Prostate gland (tissue), 2 donors: ENCODE results near the gene PDE1C. TPM values are rescaled to one million over a fixed set of nuclear protein-coding genes. Genes with fewer than 3 reads are reported as not detected.
"Not testable (repeated sequence)": the region's sequence is repeated elsewhere in the genome, so short reads cannot be mapped to it uniquely, and the experiment has no call there.

Experiments
- DNase-seq: peaks from one replicate; pipeline ENCODE4 v3.0.0-alpha.2; 2019; ENCODE audit warnings: low spot score
- H3K27ac ChIP-seq, 2 donors: fragments of 200-600 bp; sonication (generic); 2 replicates each; pipeline ENCODE4 v1.5.1; 2017 to 2019
- H3K27me3 ChIP-seq: fragments of 200-600 bp; sonication (generic); replicated peaks from 2 replicates; pipeline ENCODE4 v1.5.1; 2019; ENCODE audit not compliant: insufficient read depth
- H3K36me3 ChIP-seq, 2 donors: fragments of 200-600 bp; sonication (generic); 1 replicate in 1 of 2; 2 replicates in 1 of 2; pipeline versions ENCODE4 v1.5.1 to v1.8.1; 2017 to 2019
- H3K4me1 ChIP-seq: fragments of 200-600 bp; sonication (generic); replicated peaks from 2 replicates; pipeline ENCODE4 v1.5.1; 2019
- H3K4me3 ChIP-seq, 2 donors: fragments of 200-600 bp; sonication (generic); 2 replicates each; pipeline ENCODE4 v1.5.1; 2017 to 2019
- H3K9me3 ChIP-seq: fragments of 200-600 bp; sonication (generic); 2 replicates; pipeline ENCODE4 v1.5.1; 2017
- POLR2A ChIP-seq: fragments of 450-650 bp; IDR thresholded peaks from one replicate; pipeline ENCODE4 v1.6.1; 2016; ENCODE audit warnings: antibody characterized with exemption, mild to moderate bottlenecking
- POLR2AphosphoS5 ChIP-seq: sonication (generic); formaldehyde crosslinking; IDR thresholded peaks from one replicate; pipeline ENCODE4 v1.6.1; 2017; ENCODE audit warnings: antibody characterized with exemption
- WGBS: methylation state at CpG from one replicate; pipeline ENCODE4 v1.1.5; 2018; 5-methylcytosine and 5-hydroxymethylcytosine counted together
- intact Hi-C: fragments of 100-400 bp; cut with DNase I; formaldehyde crosslinking; loops from one replicate; pipeline ENCODE4 v1.14.2; 2022
- total RNA-seq, 2 donors: library from RNA; depleted of rRNA; stranded (reverse); fragments of >200 nt; gene quantifications; one replicate each; pipeline ENCODE4 v1.1.0, GENCODE V29; 2016
- TF ChIP-seq, protein P1 (sequence below), 4 experiments: fragments of 200-600 bp in 2 of 4; fragments of 450-650 bp in 2 of 4; sonication (generic) in 2 of 4; IDR thresholded peaks; 1 replicate in 3 of 4; 2 replicates in 1 of 4; pipeline ENCODE4 v1.5.1; 2016 to 2019; ENCODE audit warnings: antibody characterized with exemption in 4 of 4, mild to moderate bottlenecking in 2 of 4, moderate library complexity in 2 of 4

Gene PDE1C
- total RNA-seq, 2 donors from 2014 or later: 2.4 to 4.2 TPM

DNA sequence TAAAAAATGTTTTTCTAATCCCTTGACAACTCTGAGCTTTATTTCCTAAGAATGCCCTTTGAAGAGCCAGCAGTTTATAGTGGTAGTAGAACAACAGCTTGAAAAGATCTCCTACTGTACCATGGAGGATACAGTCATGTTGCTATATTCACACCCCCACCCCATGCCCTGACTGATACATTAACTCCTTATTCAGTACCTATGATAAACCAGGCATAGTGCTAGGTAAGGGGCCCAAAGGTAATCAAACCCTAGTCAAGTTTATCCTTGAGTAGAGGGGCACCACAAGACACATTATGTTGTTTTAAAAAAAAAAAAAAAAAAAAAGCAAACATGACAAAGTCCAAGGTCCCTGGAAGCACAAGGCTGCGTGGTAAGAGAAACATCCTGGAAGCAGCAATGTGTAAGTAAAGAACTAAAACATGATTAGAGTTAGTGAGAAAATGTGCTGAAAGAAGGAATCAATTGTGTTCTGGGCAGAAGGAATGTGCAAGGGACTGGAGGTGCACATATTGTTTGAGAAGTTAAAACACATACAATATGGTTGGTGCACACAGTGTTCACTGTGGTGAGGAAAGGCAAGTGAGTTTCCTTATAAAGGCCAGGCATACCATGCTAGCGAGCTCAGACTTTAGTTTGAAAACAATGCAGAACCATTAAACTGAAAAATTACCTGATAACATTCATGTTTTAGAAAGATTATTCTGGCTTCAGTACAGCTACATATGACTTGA lies 51.2 kb downstream of the PDE1C start:
- Histone ChIP-seq H3K27me3 (no peaks in the 10 kb centered on the region), H3K4me3 (no peak overlapping the region), H3K36me3 (no peaks in the 10 kb centered on the region), H3K4me1 (no peaks in the 10 kb centered on the region), H3K9me3 (no peaks in the 10 kb centered on the region), H3K27ac (no peak overlapping the region)
- 91% methylated on average over 2 of the region's 2 CpGs for WGBS
- no peak for DNase-seq
- intact Hi-C loops: no loop called here
- no peak for TF ChIP-seq POLR2A
- TF ChIP-seq POLR2AphosphoS5: no peak
- TF ChIP-seq, protein P1, sequence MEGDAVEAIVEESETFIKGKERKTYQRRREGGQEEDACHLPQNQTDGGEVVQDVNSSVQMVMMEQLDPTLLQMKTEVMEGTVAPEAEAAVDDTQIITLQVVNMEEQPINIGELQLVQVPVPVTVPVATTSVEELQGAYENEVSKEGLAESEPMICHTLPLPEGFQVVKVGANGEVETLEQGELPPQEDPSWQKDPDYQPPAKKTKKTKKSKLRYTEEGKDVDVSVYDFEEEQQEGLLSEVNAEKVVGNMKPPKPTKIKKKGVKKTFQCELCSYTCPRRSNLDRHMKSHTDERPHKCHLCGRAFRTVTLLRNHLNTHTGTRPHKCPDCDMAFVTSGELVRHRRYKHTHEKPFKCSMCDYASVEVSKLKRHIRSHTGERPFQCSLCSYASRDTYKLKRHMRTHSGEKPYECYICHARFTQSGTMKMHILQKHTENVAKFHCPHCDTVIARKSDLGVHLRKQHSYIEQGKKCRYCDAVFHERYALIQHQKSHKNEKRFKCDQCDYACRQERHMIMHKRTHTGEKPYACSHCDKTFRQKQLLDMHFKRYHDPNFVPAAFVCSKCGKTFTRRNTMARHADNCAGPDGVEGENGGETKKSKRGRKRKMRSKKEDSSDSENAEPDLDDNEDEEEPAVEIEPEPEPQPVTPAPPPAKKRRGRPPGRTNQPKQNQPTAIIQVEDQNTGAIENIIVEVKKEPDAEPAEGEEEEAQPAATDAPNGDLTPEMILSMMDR (IDR thresholded peaks at IDR 0.05): no peak

DNA sequence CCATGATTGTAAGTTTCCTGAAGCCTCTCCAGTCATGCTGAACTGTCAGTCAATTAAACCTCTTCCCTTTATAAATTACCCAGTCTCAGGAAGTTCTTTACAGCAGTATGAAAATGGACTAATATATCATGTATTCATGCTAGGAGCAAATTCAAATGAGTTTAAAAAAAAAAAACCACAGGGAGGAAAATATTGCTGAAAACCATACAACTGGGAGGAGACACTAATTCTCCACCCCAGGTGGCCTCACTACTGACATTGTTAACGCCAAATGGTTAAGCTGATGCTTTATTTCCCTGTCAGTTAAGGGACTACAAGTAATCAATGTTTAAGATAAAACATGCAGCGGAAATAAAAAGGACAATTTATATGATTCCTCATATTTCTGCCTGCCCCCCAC lies 55.1 kb downstream of the PDE1C start:
- H3K4me3 ChIP-seq: no peak overlapping the region
- no peak for DNase-seq
- intact Hi-C loops: no loop called here
- TF ChIP-seq POLR2AphosphoS5 (no peak), POLR2A (no peak)
- TF ChIP-seq, protein P1 (IDR thresholded peaks at IDR 0.05): no peak
- 89% methylated on average over 2 of the region's 2 CpGs for WGBS
- H3K9me3 ChIP-seq: no peaks in the 10 kb centered on the region
- no peaks in the 10 kb centered on the region for H3K36me3 ChIP-seq
- H3K27me3 ChIP-seq: no peaks in the 10 kb centered on the region
- no peak overlapping the region for H3K27ac ChIP-seq
- H3K4me1 ChIP-seq: no peaks in the 10 kb centered on the region

- H3K27me3 ChIP-seq, intact Hi-C loops, H3K9me3 ChIP-seq, H3K27ac ChIP-seq, H3K36me3 ChIP-seq, H3K4me1 ChIP-seq, DNase-seq, H3K4me3 ChIP-seq: not testable (repeated sequence)
- WGBS: 58% methylated on average over 2 of the region's 2 CpGs
Observed at GRCh38 chr7:32013471-32013870, 56.7 kb downstream of the PDE1C start.

- WGBS: 70% methylated on average over 2 of the region's 2 CpGs
- Histone ChIP-seq H3K4me3 (no peak overlapping the region), H3K27me3 (no peaks in the 10 kb centered on the region), H3K4me1 (no peaks in the 10 kb centered on the region), H3K27ac (no peak overlapping the region), H3K9me3 (no peaks in the 10 kb centered on the region), H3K36me3 (no peaks in the 10 kb centered on the region)
- TF ChIP-seq, protein P1 (IDR thresholded peaks at IDR 0.05): no peak
- TF ChIP-seq POLR2A (no peak), POLR2AphosphoS5 (no peak)
- intact Hi-C loops: no loop called here
- DNase-seq: no peak
Observed at GRCh38 chr7:32005577-32005976, 64.6 kb downstream of the PDE1C start.

DNA sequence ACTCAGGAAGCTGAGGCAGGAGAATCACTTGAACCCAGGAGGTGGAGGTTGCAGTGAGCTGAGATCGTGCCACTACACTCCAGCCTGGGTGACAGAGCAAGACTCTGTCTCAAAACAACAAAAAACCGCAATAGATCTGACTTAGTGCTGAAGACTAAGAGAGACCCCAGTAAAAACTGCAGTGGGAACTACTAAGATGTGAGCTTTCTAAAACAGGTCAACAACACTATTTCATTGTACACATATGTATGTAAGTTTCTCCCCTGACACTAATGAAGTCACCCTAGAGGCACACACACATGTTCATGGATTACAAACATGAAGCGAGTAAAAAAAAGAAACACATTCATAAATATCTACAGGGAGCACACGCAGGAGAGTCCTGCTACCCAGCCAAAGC lies 68.3 kb downstream of the PDE1C start:
- Histone ChIP-seq H3K9me3 (no peaks in the 10 kb centered on the region), H3K27me3 (no peaks in the 10 kb centered on the region), H3K4me1 (no peaks in the 10 kb centered on the region), H3K36me3 (no peaks in the 10 kb centered on the region), H3K27ac (no peak overlapping the region), H3K4me3 (no peak overlapping the region)
- 90% methylated on average over 4 of the region's 4 CpGs for WGBS
- TF ChIP-seq POLR2A (no peak), POLR2AphosphoS5 (no peak)
- TF ChIP-seq, protein P1 (IDR thresholded peaks at IDR 0.05): no peak
- intact Hi-C loops: no loop called here
- no peak for DNase-seq
